HS-5 (cell line): Measurements from ENCODE around the gene TCHP.

ENCODE experiments used
- DNase-seq: peaks from one replicate; pipeline ENCODE4 v3.0.0-alpha.2; 2012; ENCODE audit warnings: low read depth

Gene TCHP

DNA sequence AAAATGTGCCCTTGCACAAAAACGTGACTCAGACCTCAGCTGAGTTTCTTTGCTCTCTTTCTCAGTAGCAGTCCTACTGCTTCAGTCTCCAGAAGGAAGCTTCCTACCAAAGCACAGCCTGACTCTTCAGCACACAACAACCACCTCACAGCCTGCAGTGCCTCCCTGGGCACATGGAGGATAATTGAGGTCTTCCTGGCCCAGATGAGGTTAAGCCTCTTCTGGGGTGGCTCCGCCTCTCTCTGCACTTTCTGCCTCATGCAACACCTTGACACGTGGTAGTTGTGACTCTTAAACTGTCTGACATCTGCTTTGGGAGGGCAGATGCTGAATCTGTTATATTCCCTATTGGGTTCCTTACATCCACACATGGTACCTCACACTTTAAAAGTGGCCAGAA, 62.3 kb downstream of the TCHP start:
- no peak for DNase-seq

DNA sequence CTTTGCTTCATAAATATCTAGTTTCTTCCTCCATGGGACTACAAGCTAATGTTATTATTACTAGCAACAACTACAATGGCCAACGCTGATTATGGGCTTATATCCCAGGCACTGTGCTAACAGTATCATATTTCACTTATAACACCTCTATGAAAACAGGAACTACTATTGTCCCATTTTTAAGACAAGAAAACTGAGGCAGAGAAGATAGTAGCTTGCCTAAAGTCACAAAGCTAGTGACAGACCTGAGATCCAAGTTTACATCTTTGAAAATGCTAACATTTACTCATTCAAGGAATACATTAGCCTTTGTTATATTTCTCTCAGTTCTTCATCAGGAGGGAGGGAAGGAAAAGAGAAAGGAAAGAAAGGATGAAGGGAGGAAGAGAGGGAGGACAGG, 63.3 kb downstream of the TCHP start:
- no peak for DNase-seq

DNA sequence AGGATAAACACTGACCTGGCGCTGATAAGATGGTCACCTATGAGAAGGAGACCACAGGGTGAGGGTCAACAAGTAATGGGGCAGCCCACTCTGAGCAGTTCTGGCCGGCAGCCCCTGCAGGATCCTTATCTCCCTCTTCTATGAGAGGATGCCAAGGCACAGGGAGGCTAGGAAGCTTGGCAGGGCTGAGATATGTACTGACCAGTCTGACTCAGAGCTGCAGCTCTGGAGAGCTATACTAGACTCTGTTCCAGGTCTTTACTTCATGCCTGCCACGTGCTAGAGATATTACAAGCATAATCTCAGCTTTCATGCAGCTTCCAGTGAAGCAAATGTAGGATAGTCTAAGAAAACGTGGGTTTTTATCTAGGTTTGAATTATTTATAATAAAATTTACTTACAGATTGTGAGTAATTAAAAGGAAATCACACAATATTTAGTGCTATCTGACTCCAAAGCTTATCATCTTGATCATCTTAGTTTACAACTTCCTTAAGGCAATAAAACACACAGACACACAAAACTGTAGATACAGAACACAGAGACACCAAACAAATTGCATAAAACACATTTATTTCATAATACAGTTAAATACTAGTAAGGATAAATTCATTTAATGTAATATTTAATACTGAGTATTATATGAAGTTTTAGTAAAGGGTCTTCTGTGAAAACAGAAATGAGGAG, 63.8 kb downstream of the TCHP start:
- DNase-seq: no peak

DNA sequence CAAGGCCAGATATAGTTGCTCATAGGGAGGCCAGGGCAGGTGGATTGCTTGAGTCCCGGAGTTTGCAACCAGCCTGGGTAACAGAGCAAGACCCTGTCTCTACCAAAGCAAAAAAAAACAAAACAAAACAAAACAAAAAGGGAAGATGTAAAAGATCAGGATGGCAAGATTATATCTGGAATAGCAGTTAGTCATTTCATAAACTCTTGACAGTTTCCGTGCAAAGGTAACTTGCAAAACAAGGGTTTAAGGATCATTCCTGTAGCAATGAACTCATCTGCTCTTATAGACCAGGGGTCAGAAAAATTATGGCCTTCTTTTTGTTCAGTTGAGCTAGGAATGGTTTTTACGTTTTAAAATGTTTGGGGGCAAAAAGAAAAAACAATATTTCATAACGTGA, 66.5 kb downstream of the TCHP start:
- DNase-seq: no peak

DNA sequence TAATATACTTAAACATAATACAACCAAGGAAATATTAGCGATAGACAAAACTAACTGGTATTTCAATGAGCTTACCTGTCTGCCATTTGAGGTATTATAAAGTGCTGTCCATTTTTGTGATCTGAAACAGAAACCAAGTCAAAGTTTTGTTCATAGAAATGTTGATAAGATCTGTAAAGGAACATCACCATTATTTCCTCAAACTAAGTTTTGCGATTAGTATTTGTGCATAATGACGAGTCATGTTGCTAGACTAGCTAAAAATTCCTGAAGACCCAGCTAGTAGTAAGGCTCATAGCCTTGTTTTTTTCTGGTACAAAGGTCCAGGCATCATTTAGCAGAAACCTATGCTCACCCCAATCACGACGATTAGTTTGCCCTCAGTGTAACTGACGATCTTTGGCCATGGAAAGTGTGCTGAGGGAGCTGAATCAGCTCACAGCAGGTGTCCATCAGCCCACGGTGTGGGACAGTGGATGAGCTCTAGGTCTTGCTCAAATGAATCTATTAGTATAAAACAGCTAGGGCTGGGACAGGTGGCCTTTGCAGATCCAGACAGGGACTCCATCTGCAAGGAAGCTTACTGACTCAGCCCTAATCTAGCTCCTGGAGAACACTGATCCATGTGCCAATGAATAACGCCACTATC, 67.4 kb downstream of the TCHP start:
- no peak for DNase-seq
